ENCODE measurements around the gene LRMDA.

LRMDA gene

DNA sequence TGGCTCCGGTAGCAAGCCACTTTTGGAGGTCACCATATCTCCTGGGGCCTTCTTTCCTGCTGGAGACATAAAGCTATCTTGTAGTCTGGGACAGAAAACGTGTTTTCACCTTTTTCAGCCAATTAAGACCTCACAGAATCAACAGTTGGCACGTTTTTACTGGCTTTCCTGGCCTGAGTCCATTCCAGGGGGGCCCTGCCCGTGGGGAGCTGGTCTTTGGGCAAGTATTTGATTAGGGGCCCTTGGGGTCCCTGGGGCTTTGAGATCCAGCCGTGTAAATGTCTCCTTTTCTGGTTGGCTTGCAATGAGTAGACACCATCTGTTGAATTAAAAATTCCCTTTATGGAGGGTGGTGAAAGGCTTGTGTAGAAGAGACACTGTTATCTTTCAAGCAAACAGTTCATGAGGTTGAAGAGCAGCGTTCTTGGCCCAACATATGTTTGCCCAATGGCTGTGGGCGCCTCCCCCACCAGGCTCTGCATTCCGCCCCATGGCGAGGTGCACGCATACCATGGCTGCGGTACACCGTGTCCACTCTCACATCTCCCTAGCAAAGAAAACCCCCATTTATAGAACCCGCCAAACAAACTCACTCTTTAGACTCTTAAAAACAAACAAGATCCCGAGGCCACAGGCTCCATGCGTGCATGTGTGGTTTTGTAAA, 593.2 kb downstream of the LRMDA start:
- Histone ChIP-seq H3K9me3 (ENCODE audit: control insufficient read depth, insufficient read depth, low read depth, low read length) (no peaks in the 10 kb centered on the region), H3K4me1 (ENCODE audit: control insufficient read depth, insufficient read depth, low read length) (no peaks in the 10 kb centered on the region), H3K9ac (ENCODE audit: low read length) (no peak overlapping the region), H3K27ac (ENCODE audit: low read depth, low read length) (no peak overlapping the region), H3K27me3 (ENCODE audit: control insufficient read depth, insufficient read depth, low read length) (no peaks in the 10 kb centered on the region), H3K36me3 (ENCODE audit: control insufficient read depth, insufficient read depth, low read length) (no peaks in the 10 kb centered on the region), H3K4me3 (ENCODE audit: low read depth, low read length) (no peak overlapping the region)

GRCh38 chr10:76025124-76025477, 593.7 kb downstream of the LRMDA start:
- no peaks in the 10 kb centered on the region for H3K27me3 ChIP-seq (ENCODE audit: control insufficient read depth, insufficient read depth, low read length)
- H3K4me1 ChIP-seq (ENCODE audit: control insufficient read depth, insufficient read depth, low read length), result no peaks in the 10 kb centered on the region
- no peak overlapping the region for H3K27ac ChIP-seq (ENCODE audit: low read depth, low read length)
- no peak overlapping the region for H3K9ac ChIP-seq (ENCODE audit: low read length)
- no peaks in the 10 kb centered on the region for H3K36me3 ChIP-seq (ENCODE audit: control insufficient read depth, insufficient read depth, low read length)
- no peaks in the 10 kb centered on the region for H3K9me3 ChIP-seq (ENCODE audit: control insufficient read depth, insufficient read depth, low read depth, low read length)
- H3K4me3 ChIP-seq (ENCODE audit: low read depth, low read length), result no peak overlapping the region

DNA sequence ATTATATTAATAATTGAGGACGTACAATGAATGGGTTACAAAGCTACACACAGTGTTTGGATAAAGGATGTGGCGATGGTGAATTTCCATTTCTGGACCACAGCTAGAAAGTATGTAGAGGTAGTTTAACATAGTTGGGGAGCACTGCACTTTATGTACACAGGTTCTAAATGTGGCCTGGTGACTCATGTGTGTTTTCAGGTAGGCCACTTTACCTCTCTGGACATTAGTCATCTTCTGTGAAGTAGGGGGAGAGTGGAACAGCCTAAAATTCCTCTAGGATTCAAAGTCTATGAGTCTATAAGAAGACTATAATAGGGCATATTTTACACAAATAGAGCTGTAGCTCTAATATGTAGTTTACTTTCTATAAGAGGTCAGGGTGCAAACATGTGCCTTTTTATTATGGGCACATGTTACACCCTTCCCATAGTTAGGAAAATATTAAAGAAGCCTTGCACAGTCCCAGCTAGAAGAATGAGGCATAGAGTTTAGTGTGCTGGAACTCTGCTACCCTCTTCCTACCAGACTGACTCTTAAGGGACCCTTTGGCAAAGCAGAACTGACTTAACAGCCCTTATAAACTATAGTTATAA, 594.9 kb downstream of the LRMDA start:
- no peaks in the 10 kb centered on the region for H3K36me3 ChIP-seq (ENCODE audit: control insufficient read depth, insufficient read depth, low read length)
- no peaks in the 10 kb centered on the region for H3K27me3 ChIP-seq (ENCODE audit: control insufficient read depth, insufficient read depth, low read length)
- H3K4me3 ChIP-seq (ENCODE audit: low read depth, low read length), result no peak overlapping the region
- no peak overlapping the region for H3K27ac ChIP-seq (ENCODE audit: low read depth, low read length)
- no peaks in the 10 kb centered on the region for H3K4me1 ChIP-seq (ENCODE audit: control insufficient read depth, insufficient read depth, low read length)
- no peaks in the 10 kb centered on the region for H3K9me3 ChIP-seq (ENCODE audit: control insufficient read depth, insufficient read depth, low read depth, low read length)
- H3K9ac ChIP-seq (ENCODE audit: low read length), result no peak overlapping the region

DNA sequence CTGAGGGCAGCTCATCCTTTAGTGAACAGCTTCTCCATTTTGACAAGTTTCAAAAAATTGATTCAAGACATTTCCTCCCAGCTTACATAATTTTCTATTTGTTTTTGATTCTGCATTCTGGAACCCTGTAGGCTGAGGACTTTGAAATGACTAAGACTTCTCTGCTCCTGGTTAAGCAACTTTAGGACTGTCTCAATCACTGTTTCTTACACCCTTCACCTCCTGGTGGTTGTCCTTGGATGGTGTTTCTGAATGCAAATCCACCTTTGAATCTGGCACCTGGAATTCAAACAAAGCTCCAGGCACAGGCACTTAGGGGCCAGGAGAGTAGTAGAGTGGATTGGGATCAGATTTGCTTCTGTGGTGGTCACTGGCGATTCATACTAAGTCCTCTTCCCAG, 595.5 kb downstream of the LRMDA start:
- no peaks in the 10 kb centered on the region for H3K9me3 ChIP-seq (ENCODE audit: control insufficient read depth, insufficient read depth, low read depth, low read length)
- no peaks in the 10 kb centered on the region for H3K4me1 ChIP-seq (ENCODE audit: control insufficient read depth, insufficient read depth, low read length)
- no peak overlapping the region for H3K9ac ChIP-seq (ENCODE audit: low read length)
- no peak overlapping the region for H3K27ac ChIP-seq (ENCODE audit: low read depth, low read length)
- H3K4me3 ChIP-seq (ENCODE audit: low read depth, low read length), result no peak overlapping the region
- H3K36me3 ChIP-seq (ENCODE audit: control insufficient read depth, insufficient read depth, low read length), result no peaks in the 10 kb centered on the region
- H3K27me3 ChIP-seq (ENCODE audit: control insufficient read depth, insufficient read depth, low read length), result no peaks in the 10 kb centered on the region

GRCh38 chr10:76029782-76030181, 598.4 kb downstream of the LRMDA start:
- Histone ChIP-seq H3K27me3 (ENCODE audit: control insufficient read depth, insufficient read depth, low read length) (no peaks in the 10 kb centered on the region), H3K4me3 (ENCODE audit: low read depth, low read length) (no peak overlapping the region), H3K27ac (ENCODE audit: low read depth, low read length) (no peak overlapping the region), H3K4me1 (ENCODE audit: control insufficient read depth, insufficient read depth, low read length) (peaks cover 7% of the 10 kb centered on the region; the same call in 1 of the 2 replicates), H3K9ac (ENCODE audit: low read length) (no peak overlapping the region), H3K9me3 (ENCODE audit: control insufficient read depth, insufficient read depth, low read depth, low read length) (no peaks in the 10 kb centered on the region), H3K36me3 (ENCODE audit: control insufficient read depth, insufficient read depth, low read length) (no peaks in the 10 kb centered on the region)

DNA sequence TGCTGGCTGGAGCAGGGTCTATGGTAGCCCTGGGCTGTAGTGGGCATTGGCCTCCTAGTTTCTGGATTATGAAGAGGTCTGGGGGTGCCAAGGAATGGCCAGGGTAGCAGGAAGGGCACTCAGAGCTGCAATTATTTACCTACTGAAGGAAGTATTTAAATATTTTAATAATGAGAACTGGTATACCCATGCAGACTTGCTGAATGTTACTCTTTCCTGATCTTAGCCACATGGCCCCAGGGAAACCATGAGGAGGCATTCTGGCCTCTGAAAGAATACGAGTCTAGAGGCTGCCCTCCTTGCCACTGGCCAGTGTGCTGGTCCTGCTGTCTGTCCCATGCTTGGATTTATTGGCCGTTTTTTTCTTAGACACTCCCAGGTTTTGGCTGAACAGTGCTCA, 599.7 kb downstream of the LRMDA start:
- no peak overlapping the region for H3K4me3 ChIP-seq (ENCODE audit: low read depth, low read length)
- H3K27me3 ChIP-seq (ENCODE audit: control insufficient read depth, insufficient read depth, low read length), result no peaks in the 10 kb centered on the region
- H3K9ac ChIP-seq (ENCODE audit: low read length), result no peak overlapping the region
- no peak overlapping the region for H3K27ac ChIP-seq (ENCODE audit: low read depth, low read length)
- H3K36me3 ChIP-seq (ENCODE audit: control insufficient read depth, insufficient read depth, low read length), result no peaks in the 10 kb centered on the region
- H3K4me1 ChIP-seq (ENCODE audit: control insufficient read depth, insufficient read depth, low read length), result peaks cover 12% of the 10 kb centered on the region; the same call in 1 of the 2 replicates
- H3K9me3 ChIP-seq (ENCODE audit: control insufficient read depth, insufficient read depth, low read depth, low read length), result no peaks in the 10 kb centered on the region

GRCh38 chr10:76031769-76032699, 600.6 kb downstream of the LRMDA start:
- H3K27me3 ChIP-seq (ENCODE audit: control insufficient read depth, insufficient read depth, low read length), result no peaks in the 10 kb centered on the region
- no peaks in the 10 kb centered on the region for H3K9me3 ChIP-seq (ENCODE audit: control insufficient read depth, insufficient read depth, low read depth, low read length)
- no peak overlapping the region for H3K9ac ChIP-seq (ENCODE audit: low read length)
- H3K4me3 ChIP-seq (ENCODE audit: low read depth, low read length), result no peak overlapping the region
- H3K27ac ChIP-seq (ENCODE audit: low read depth, low read length), result no peak overlapping the region
- no peaks in the 10 kb centered on the region for H3K36me3 ChIP-seq (ENCODE audit: control insufficient read depth, insufficient read depth, low read length)
- peaks cover 12% of the 10 kb centered on the region; the same call in 1 of the 2 replicates for H3K4me1 ChIP-seq (ENCODE audit: control insufficient read depth, insufficient read depth, low read length)

- Histone ChIP-seq H3K27me3 (ENCODE audit: control insufficient read depth, insufficient read depth, low read length) (no peaks in the 10 kb centered on the region), H3K27ac (ENCODE audit: low read depth, low read length) (no peak overlapping the region), H3K4me3 (ENCODE audit: low read depth, low read length) (no peak overlapping the region), H3K4me1 (ENCODE audit: control insufficient read depth, insufficient read depth, low read length) (peaks cover 12% of the 10 kb centered on the region; the same call in 1 of the 2 replicates), H3K36me3 (ENCODE audit: control insufficient read depth, insufficient read depth, low read length) (no peaks in the 10 kb centered on the region), H3K9ac (ENCODE audit: low read length) (no peak overlapping the region), H3K9me3 (ENCODE audit: control insufficient read depth, insufficient read depth, low read depth, low read length) (peaks cover 3% of the 10 kb centered on the region; the same call in 1 of the 2 replicates)
Measured at GRCh38 chr10:76032700-76033039, 601.2 kb downstream of the LRMDA start.

DNA sequence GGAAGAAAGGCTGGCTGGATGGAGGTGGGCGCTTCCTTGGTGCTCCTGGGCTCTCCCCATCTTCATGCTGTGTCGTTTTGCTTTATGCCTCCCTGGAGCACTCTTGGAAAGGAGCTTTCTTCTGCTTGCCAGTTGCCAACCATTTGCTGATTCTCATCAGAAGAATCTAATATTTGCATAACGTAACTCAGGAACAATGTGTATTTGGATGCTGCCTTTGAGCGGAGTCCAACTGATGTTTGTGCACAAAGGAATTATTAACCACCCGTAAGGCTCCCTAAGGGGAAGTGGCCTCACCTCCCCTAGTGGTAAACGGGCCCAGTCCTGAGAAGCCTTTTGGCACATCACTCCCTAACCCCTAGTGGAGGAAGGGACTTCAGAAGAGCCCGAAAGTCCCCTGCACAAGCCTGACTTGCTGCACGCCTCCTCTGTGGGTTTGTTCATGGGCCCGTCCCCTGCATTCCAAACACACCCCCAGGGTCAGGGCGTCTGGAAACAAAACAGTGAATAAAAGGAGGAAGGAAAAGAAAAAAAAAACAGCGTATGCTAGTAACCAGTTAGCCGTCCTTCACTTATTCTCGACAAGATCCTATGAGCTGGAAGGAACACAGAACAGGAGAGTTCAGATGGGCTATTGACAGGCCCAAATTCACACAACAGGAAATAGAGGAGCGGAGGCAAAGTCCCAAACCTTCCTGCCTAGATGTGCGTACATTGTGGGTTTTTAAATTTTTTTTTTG, 602.2 kb downstream of the LRMDA start:
- no peak overlapping the region for H3K4me3 ChIP-seq (ENCODE audit: low read depth, low read length)
- no peaks in the 10 kb centered on the region for H3K27me3 ChIP-seq (ENCODE audit: control insufficient read depth, insufficient read depth, low read length)
- H3K9ac ChIP-seq (ENCODE audit: low read length), result no peak overlapping the region
- H3K4me1 ChIP-seq (ENCODE audit: control insufficient read depth, insufficient read depth, low read length), result peaks cover 12% of the 10 kb centered on the region; the same call in 1 of the 2 replicates
- H3K36me3 ChIP-seq (ENCODE audit: control insufficient read depth, insufficient read depth, low read length), result no peaks in the 10 kb centered on the region
- H3K9me3 ChIP-seq (ENCODE audit: control insufficient read depth, insufficient read depth, low read depth, low read length), result peaks cover 12% of the 10 kb centered on the region
- H3K27ac ChIP-seq (ENCODE audit: low read depth, low read length), result no peak overlapping the region

DNA sequence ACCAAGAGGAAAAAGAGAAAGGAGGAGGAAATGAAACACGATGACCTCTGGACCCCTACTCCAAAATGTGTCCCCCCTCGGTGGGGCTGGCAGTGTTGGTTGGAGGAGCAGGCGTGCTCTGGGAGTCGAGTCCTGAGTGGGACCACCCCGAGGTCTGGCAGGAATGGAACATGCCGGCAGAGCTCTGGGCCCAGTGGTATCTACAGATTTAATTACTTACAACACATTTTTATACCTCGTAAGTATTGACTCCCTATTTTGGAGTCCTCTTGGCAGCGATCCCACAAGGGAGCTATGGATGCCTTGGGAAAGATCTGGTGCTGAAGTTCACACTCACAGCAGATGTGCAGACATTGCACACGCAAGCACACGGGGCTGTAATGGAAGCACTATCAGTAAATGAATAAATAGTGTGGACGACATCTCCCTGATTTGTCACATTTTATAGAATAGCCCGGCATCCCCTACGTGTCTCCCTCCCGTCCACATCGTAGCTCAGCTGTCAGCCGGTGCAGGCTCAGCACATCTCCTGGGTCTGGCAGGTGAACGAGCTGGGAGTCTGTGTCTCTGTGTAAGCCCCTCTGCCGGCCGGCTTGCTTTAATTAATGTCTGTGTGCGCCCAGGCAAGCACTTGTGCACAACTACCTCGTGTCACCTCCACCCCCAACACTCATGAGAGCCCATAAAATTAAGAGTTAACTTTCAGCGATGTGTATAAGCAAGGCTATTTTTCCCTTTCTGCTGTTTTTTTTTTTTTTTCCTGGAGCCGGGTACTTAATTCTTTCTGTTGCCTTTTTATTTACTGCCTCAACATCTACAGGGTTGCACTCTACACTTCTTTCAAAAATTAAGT, 603.2 kb downstream of the LRMDA start:
- Histone ChIP-seq H3K27me3 (ENCODE audit: control insufficient read depth, insufficient read depth, low read length) (no peaks in the 10 kb centered on the region), H3K4me3 (ENCODE audit: low read depth, low read length) (no peak overlapping the region), H3K27ac (ENCODE audit: low read depth, low read length) (no peak overlapping the region), H3K4me1 (ENCODE audit: control insufficient read depth, insufficient read depth, low read length) (peaks cover 12% of the 10 kb centered on the region; the same call in 1 of the 2 replicates), H3K9me3 (ENCODE audit: control insufficient read depth, insufficient read depth, low read depth, low read length) (peaks cover 22% of the 10 kb centered on the region), H3K36me3 (ENCODE audit: control insufficient read depth, insufficient read depth, low read length) (no peaks in the 10 kb centered on the region), H3K9ac (ENCODE audit: low read length) (no peak overlapping the region)

All from HUES6 (cell line).